Activated T-cell treated with anti-CD3 and anti-CD28 coated beads, Interleukin-2, amount 50 U/mL, for 72 hours (primary cell): ENCODE measurements around the gene VAMP8. TPM values are rescaled to one million over a fixed set of nuclear protein-coding genes. Genes with fewer than 3 reads are reported as not detected.

Source experiments
- ATAC-seq, 2 donors: fragments of 150-1000 bp; cut with Tn5 transposase; replicated peaks in 1 of 2; 2 replicates each; pipeline ENCODE4 v1.10.0; 2021; ENCODE audit warnings: moderate library complexity in 2 of 2, mild to moderate bottlenecking in 1 of 2
- DNase-seq, 2 donors: peaks; one replicate each; pipeline ENCODE4 v3.0.0; 2021 to 2022; ENCODE audit warnings: mixed read lengths in 1 of 2
- H3K27ac Mint-ChIP-seq: one replicate; pipeline ENCODE4 v1.8.0; 2022; ENCODE audit warnings: mild to moderate bottlenecking, moderate library complexity, mixed read lengths
- H3K27me3 Mint-ChIP-seq: one replicate; pipeline ENCODE4 v1.8.0; 2022; ENCODE audit warnings: low read depth, mixed read lengths
- H3K36me3 Mint-ChIP-seq, 2 donors: one replicate each; pipeline ENCODE4 v1.8.0; 2022; ENCODE audit warnings: mixed read lengths in 2 of 2, mild to moderate bottlenecking in 1 of 2; ENCODE audit not compliant: insufficient read depth in 2 of 2
- H3K4me1 Mint-ChIP-seq: one replicate; pipeline ENCODE4 v1.8.0; 2022; ENCODE audit warnings: low read depth, mixed read lengths
- H3K4me3 Mint-ChIP-seq, 2 donors: one replicate each; pipeline ENCODE4 v1.8.0; 2022; ENCODE audit warnings: mild to moderate bottlenecking in 2 of 2, mixed read lengths in 2 of 2, moderate library complexity in 2 of 2
- H3K9me3 Mint-ChIP-seq, 2 donors: one replicate each; pipeline ENCODE4 v1.8.0; 2022; ENCODE audit warnings: mixed read lengths in 2 of 2
- total RNA-seq, 2 donors: library from RNA; stranded (reverse); gene quantifications; one replicate each; pipeline ENCODE4 v1.2.3, GENCODE V29; 2022

Gene VAMP8
- 10 to 100 TPM; 85.0 to 89.5 TPM for total RNA-seq

DNA sequence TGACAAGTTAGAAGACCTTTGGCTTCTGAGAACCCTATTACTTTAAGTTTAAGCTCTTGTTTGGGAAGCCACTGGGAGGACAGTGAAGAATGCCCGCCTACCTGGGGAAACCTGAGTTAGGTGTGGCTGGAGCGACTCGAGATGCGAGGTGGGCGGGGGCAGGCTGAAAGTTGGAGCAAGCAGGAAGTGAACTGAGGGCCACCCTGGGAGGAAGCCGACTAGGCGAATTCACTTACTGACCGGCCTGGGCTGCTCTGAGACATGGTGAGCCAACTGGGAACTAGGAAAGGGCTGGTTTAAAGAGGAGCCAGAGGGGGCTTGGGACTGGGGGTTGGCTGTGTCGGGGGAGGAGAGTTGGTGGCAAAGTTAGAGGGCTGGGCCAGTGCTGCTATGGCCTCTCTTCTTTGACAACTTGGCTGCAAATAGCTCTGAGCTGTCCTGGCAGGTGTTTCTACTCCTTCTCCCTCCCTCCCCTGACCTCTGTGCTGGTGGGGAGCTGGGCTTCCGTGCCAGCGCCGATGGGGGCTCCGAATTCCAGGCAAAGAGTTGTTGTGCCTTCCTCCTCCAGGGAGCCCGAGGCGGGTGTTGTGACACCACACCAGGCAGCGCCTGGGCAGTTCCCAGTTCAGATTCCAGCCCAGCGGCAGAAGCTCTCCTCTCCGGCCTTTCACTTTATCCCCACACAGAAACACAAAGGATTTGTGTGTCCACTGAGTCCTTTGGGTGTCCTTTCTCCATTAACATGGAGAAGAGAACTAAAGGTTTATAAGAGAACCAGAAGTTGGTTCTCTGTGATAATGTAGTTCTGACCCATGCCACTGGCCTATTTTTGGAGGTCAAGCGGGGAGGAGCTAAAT, at the start of gene VAMP8:
TSS of gene VAMP8 (plus strand) at position 201 of the 857 bp plus-strand sequence. CDS start at position 262, 61 bp downstream.
- H3K4me3 Mint-ChIP-seq = peak within 1 kb of the TSS; percentile 95 to 97
- H3K9me3 Mint-ChIP-seq = no peaks in the 10 kb centered on the region
- H3K36me3 Mint-ChIP-seq = peaks cover 8 to 12% of the 10 kb centered on the region in 2 donors
- no peaks in the 10 kb centered on the region for H3K27me3 Mint-ChIP-seq
- H3K27ac Mint-ChIP-seq = peak within 1 kb of the TSS; percentile 88
- peak; percentile 76 to 78 for DNase-seq
- H3K4me1 Mint-ChIP-seq = peaks cover 33% of the 10 kb centered on the region
- peak; percentile 90 to 94 for ATAC-seq

DNA sequence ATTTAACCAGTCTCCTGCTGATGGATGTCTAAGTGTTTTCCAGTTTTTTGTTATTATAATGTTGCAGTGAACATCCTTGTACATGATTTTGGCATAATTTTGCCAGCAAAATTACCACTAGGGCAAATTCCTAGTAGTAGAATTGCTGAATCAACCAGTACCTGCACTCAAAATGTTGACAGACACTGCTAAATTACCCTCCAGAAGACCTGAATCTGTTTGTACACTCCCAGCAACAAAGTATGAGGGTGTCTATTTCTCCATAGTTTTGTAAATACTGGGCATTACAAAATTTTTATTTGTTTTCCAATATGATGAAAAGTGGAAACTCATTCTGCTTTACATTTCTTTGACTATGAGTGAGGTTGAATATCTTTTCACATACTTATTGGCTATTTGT, 49.6 kb upstream of the VAMP8 start:
- H3K4me1 Mint-ChIP-seq = peaks cover 5% of the 10 kb centered on the region
- H3K27ac Mint-ChIP-seq = no peak overlapping the region
- H3K9me3 Mint-ChIP-seq = no peaks in the 10 kb centered on the region
- peaks cover 12% of the 10 kb centered on the region for H3K27me3 Mint-ChIP-seq
- no peak for ATAC-seq
- DNase-seq = no peak
- no peaks in the 10 kb centered on the region for H3K36me3 Mint-ChIP-seq
- no peak overlapping the region for H3K4me3 Mint-ChIP-seq

DNA sequence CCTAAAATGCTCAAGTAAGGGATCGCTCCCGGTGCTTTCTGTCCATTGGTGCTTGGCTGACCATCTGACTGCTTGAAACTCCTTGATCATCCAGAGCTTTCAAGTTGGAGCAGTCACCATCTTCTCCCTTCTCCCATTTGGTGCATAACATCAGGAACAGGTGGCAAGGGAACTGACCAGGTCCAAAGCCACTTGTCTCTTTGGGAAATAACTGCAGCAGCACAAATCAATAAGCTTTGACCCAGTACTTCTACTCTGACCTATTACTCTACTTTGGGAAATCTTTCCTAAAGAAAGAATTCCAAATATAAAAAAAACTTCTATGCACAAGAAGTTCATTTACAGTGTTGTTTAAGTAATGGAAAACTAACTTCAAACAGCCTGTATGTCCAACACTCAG, 49.0 kb upstream of the VAMP8 start:
- H3K4me3 Mint-ChIP-seq = no peak overlapping the region
- peaks cover 5% of the 10 kb centered on the region for H3K4me1 Mint-ChIP-seq
- no peaks in the 10 kb centered on the region for H3K9me3 Mint-ChIP-seq
- DNase-seq (no peak), ATAC-seq (no peak)
- H3K27me3 Mint-ChIP-seq = peaks cover 12% of the 10 kb centered on the region
- no peak overlapping the region for H3K27ac Mint-ChIP-seq
- no peaks in the 10 kb centered on the region for H3K36me3 Mint-ChIP-seq

DNA sequence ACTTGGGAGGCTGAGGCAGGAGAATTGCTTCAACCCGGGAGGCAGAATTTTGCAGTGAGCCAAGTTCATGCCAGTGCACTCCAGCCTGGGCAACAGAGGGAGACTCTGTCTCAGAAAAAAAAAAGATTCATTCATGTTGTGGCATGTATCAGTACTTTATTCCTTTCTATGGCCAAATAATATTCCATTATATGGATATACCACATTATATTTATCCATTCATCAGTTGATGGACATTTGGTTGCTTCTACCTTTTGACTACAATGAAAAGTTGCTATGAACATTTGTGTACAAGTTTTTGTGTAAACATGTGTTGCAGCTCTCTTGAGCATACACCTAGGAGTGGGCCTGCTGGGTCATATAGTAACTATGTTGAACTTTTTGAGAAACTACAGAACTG, 47.6 kb upstream of the VAMP8 start:
- Mint-ChIP-seq H3K27ac (no peak overlapping the region), H3K9me3 (no peaks in the 10 kb centered on the region), H3K4me3 (no peak overlapping the region), H3K27me3 (peaks cover 12% of the 10 kb centered on the region), H3K36me3 (no peaks in the 10 kb centered on the region), H3K4me1 (no peaks in the 10 kb centered on the region)
- ATAC-seq = no peak
- DNase-seq = no peak

DNA sequence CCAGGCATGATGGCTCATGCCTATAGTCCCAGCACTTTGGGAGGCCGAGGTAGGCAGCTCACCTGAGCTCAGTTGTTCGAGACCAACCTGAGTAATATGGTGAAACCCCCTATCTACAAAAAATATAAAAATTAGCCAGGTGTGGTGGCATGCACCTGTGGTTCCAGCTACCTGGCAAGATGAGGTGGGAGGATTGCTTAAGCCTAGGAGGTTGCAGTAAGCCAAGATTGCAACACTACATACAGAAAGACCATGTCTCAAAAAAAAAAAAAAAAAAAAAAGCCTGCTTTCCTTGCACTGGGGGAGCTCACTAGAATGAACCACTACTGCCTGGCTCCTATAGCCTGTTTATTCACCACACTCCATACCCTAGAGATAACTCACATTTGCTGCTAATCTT, 45.8 kb upstream of the VAMP8 start:
- Mint-ChIP-seq H3K4me1 (peaks cover 11% of the 10 kb centered on the region), H3K27me3 (peaks cover 12% of the 10 kb centered on the region), H3K4me3 (no peak overlapping the region), H3K27ac (no peak overlapping the region), H3K9me3 (no peaks in the 10 kb centered on the region), H3K36me3 (no peaks in the 10 kb centered on the region)
- no peak for ATAC-seq
- DNase-seq = no peak

DNA sequence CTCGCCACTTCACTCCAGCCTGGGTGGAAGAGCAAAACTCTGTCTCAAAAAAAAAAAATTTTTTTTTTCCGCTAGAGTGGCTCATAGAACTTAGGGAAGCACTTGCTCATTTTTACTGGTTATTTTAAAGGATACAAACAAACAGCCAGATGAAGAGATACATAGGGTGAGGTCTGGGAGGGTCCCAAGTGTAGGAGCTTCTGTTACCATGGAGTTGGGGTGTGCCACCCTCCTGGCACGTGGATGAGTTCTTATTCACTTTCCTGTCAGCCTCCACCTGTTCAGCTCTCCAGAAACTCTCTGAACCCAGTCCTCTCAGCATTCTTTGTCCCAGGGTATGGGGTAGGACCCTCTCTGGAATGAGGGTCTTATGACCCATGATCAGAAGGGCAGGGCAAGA, 43.3 kb upstream of the VAMP8 start:
- H3K27ac Mint-ChIP-seq = no peak overlapping the region
- H3K4me1 Mint-ChIP-seq = peaks cover 24% of the 10 kb centered on the region
- peaks cover 1 to 4% of the 10 kb centered on the region in 2 donors for H3K36me3 Mint-ChIP-seq
- no peak overlapping the region for H3K4me3 Mint-ChIP-seq
- ATAC-seq = no peak
- no peaks in the 10 kb centered on the region for H3K27me3 Mint-ChIP-seq
- no peak for DNase-seq
- no peaks in the 10 kb centered on the region for H3K9me3 Mint-ChIP-seq

DNA sequence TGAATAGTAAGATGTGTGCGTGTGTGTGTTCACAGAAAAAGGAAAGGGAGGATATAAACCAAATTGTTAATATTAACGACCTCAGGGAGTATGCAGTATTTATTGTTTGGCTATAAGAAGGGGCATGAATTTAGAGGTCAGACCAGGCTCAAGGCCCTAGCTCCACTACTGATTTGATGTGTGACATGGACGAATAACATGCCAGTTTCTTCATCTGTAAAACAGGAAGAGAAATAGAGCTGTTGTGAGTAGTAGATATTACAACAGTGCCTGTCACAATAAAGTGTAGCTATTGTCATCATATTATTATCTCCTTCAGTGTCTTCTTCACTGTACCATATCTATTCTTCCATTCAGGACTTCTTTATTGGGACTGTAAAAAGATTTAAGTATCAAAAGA, 42.5 kb upstream of the VAMP8 start:
- no peaks in the 10 kb centered on the region for H3K27me3 Mint-ChIP-seq
- peaks cover 3 to 5% of the 10 kb centered on the region in 2 donors for H3K36me3 Mint-ChIP-seq
- H3K27ac Mint-ChIP-seq = no peak overlapping the region
- no peaks in the 10 kb centered on the region for H3K9me3 Mint-ChIP-seq
- peaks cover 24% of the 10 kb centered on the region for H3K4me1 Mint-ChIP-seq
- H3K4me3 Mint-ChIP-seq = no peak overlapping the region
- ATAC-seq (no peak), DNase-seq (no peak)

DNA sequence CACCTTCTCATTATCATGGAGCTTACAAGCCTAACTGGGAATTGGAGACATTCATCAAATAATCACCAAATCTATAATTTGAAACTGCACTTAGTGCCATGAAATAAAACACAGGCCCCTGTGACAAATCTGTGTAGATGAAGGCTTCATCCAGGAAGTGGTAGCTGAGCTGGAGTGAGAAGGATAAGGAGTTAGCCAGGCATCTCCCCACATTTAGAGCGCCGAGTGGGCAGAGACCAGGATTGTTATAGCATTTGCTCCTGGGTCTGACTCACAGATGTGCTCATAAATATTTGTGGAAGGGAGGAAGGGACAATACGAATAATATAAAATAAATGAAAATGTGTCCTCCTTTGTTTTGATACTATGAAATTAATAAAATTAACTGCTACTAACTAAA, 40.9 kb upstream of the VAMP8 start:
- peak overlapping the region; percentile 93 for H3K27ac Mint-ChIP-seq
- H3K27me3 Mint-ChIP-seq = no peaks in the 10 kb centered on the region
- DNase-seq (no peak), ATAC-seq (no peak)
- H3K9me3 Mint-ChIP-seq = no peaks in the 10 kb centered on the region
- H3K4me1 Mint-ChIP-seq = peaks cover 38% of the 10 kb centered on the region
- peaks cover 14 to 20% of the 10 kb centered on the region in 2 donors for H3K36me3 Mint-ChIP-seq
- peak overlapping the region in 1 of 2 donors; percentile 37 for H3K4me3 Mint-ChIP-seq

DNA sequence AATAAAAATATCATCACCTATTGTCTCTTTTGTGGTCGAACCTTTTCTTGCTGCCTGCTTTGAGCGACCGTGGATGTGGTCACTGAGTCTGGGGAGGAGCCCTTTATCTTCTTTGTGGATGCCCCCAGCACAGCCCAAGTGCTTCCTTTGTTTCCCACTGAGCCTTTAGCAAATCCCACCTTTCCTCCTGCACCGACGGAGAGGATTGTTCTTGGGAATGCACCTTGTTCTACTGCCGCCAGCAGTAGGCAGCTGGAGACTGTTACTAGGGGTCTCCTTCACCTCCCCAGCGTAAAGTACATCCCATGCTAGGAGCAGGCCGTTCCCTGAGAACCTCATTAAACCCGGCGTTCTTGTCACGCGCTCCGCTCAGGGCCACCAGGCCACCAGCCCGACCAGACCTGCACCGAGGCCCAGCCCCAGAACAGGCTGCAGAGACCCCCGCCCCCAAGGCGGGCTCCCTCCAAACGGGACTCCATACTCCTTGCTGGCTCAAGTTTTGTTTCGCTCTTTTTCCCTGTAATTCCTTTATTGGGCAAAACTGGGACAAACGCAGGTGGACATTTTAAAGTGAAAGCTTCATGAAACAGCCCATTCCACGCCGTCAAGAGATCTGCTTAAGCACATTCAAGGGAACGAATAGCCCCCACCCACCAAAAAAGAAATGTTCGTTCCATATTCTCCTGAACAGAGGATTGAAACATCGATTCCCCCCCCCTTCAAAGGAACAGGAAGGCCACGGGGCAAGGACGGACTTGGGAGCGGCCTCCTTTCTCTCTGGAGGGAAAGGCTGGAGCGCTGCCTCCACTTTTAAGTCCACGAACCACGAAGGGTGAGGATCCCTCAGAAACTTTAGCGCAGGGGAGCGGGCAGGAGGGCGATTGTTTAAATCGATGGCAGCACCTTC, 39.5 kb upstream of the VAMP8 start:
- Mint-ChIP-seq H3K9me3 (no peaks in the 10 kb centered on the region), H3K36me3 (peaks cover 25 to 34% of the 10 kb centered on the region in 2 donors), H3K4me1 (peaks cover 52% of the 10 kb centered on the region), H3K4me3 (peak overlapping the region; percentile 97 to 99), H3K27ac (peak overlapping the region; percentile 93), H3K27me3 (no peaks in the 10 kb centered on the region)
- ATAC-seq = no peak
- peak; percentile 23 to 45 for DNase-seq

DNA sequence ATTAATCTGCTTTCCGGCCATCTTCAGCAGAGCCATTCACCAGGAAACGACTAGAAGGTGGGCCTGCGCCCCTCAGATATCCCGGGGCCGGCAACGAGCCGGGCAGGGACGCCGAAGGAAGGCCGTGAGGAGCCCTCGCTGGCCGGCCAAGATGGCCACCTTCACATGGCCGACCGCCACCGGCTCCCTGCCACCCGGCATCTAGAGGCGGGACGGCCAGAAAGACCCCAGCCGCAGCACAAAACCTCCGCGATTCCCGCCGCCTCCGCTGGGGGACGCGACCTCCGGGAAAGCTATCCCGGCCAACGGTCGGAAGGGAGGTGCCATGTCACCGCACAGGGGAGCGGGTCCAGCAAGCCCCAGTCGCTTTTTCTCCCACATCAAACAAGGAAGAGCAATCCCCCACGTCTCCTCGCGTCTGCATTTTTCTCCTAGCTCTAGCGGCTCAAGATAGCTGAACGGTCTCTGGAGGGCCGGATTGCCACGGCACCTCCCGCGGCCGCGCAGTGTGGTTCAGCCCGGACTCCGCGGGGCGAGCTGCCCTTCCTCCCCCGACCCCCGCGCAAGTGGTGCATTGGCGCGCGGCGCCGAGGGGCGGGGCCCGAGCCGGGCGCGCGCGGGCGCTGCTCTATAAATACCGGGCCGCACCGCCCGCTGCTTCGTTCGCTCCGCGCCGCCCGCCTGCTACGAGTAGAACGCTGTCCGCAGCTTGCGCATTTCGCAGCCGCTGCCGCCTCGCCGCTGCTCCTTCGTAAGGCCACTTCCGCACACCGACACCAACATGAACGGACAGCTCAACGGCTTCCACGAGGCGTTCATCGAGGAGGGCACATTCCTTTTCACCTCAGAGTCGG, 38.7 kb upstream of the VAMP8 start, which contains the start of gene MAT2A:
TSS of gene MAT2A (plus strand) at position 662 of the 854 bp plus-strand sequence. CDS start at position 782, 120 bp downstream.
- Mint-ChIP-seq H3K36me3 (peaks cover 27 to 41% of the 10 kb centered on the region in 2 donors), H3K9me3 (no peaks in the 10 kb centered on the region), H3K4me1 (peaks cover 59% of the 10 kb centered on the region), H3K4me3 (peak within 1 kb of the TSS; percentile 97 to 99), H3K27me3 (no peaks in the 10 kb centered on the region), H3K27ac (peak within 1 kb of the TSS; percentile 94)
- DNase-seq (peak; percentile 91 to 95), ATAC-seq (peak; percentile 82 to 85)

DNA sequence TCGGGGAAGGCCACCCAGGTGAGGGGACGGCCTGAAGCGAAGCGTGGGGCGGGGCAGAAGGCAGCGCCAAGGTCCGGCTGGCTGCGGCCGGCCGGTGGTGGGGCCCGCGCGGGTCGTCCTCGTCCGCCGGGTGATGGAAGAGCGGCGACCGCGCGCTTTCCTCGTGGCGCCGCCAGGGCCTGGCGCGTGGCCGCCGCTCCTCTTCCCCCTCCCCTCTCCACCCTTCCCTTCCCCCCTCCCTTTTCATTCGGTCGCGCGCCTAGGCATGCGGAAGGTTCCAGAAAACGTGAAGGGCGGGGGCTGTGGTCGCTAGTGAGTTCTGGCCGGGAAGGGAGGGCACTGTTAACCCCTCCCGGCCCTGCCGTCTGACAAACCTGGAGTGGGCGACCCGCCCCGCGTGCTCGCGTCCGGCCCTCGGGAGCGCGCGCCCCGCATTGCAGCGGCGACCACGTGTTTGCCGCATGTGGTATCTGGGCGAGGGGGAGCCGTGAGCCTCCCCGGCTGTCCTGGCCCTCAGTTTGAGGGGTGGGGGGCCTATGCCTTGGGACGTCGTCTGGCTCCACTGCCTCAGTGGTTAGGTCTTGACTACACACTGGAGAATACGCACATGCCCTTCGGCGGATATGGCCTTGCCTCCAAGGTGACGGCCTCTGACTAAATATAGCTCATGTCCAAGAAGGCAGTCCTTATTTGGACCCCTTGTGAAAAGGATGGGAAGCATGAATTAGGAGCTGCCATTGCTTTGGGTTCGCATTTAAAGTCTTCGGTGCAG, 37.8 kb upstream of the VAMP8 start:
- Mint-ChIP-seq H3K27ac (peak overlapping the region; percentile 94), H3K27me3 (no peaks in the 10 kb centered on the region), H3K4me3 (peak overlapping the region; percentile 97 to 99), H3K9me3 (no peaks in the 10 kb centered on the region), H3K36me3 (peaks cover 33 to 49% of the 10 kb centered on the region in 2 donors), H3K4me1 (peaks cover 63% of the 10 kb centered on the region)
- ATAC-seq (peak; percentile 29 to 35), DNase-seq (peak; percentile 63 to 78)
